Measurements from ENCODE around the gene APOA5.

- no peak for TF ChIP-seq DNMT3B (CRISPR knock-in tag; conservative IDR thresholded peaks at IDR 0.05)
- no peak for TF ChIP-seq KDM3A (CRISPR knock-in tag; IDR thresholded peaks at IDR 0.05; ENCODE audit: low read depth)
- no peak for TF ChIP-seq RFX5 (IDR thresholded peaks at IDR 0.05; ENCODE audit: low read depth, low read length)
- no peak for TF ChIP-seq CEBPZ (IDR thresholded peaks at IDR 0.05; ENCODE audit: low read length)
- TF ChIP-seq RAD21 (CRISPR knock-in tag; IDR thresholded peaks at IDR 0.05): no peak
- no peak for TF ChIP-seq TGIF2 (CRISPR knock-in tag; IDR thresholded peaks at IDR 0.05)
- no peak for TF ChIP-seq FOSL1 (CRISPR knock-in tag; IDR thresholded peaks at IDR 0.05; ENCODE audit: borderline replicate concordance)
- TF ChIP-seq RORA (CRISPR knock-in tag; IDR thresholded peaks at IDR 0.05): no peak
- TF ChIP-seq RERE (CRISPR knock-in tag; IDR thresholded peaks at IDR 0.05; ENCODE audit: low read depth): no peak
- TF ChIP-seq THRA (CRISPR knock-in tag; IDR thresholded peaks at IDR 0.05; ENCODE audit: borderline replicate concordance): no peak
- TF ChIP-seq JUND (CRISPR knock-in tag; IDR thresholded peaks at IDR 0.05): no peak
- TF ChIP-seq SMAD9 (CRISPR knock-in tag; IDR thresholded peaks at IDR 0.05): no peak
- no peak for TF ChIP-seq ZHX2 (IDR thresholded peaks at IDR 0.05; ENCODE audit: low read depth)
- TF ChIP-seq ZHX2 (CRISPR knock-in tag; IDR thresholded peaks at IDR 0.05; ENCODE audit: borderline replicate concordance): no peak
These were observed 6.7 kb upstream of the APOA5 start for GRCh38 chr11:116798368-116798767.

Data from HepG2 (cell line).